GM23338 (cell line): ENCODE results near the gene MINDY4. TPM values are rescaled to one million over a fixed set of nuclear protein-coding genes. Genes with fewer than 3 reads are reported as not detected.

Source experiments
- CREB1 ChIP-seq: fragments of 250-450 bp; sonication (Bioruptor Pico); IDR thresholded peaks from 2 replicates; pipeline ENCODE4 v1.5.0; 2020; ENCODE audit warnings: low read depth, mild to moderate bottlenecking, moderate library complexity
- EZH2 ChIP-seq: fragments of 200-600 bp; sonication (generic); IDR thresholded peaks from one replicate; pipeline ENCODE4 v1.8.0; 2017; ENCODE audit warnings: antibody characterized with exemption, mild to moderate bottlenecking, low read depth; ENCODE audit not compliant: unreplicated experiment
- POLR2AphosphoS5 ChIP-seq: IDR thresholded peaks from 2 replicates; pipeline ENCODE4 v1.6.1; 2016; ENCODE audit warnings: antibody characterized with exemption, low read depth
- STAT1 ChIP-seq: IDR thresholded peaks from one replicate; pipeline ENCODE4 v1.6.1; 2016; ENCODE audit warnings: antibody characterized with exemption; ENCODE audit not compliant: unreplicated experiment
- ZNF331 ChIP-seq: fragments of 250-450 bp; sonication (Bioruptor Pico); IDR thresholded peaks from 2 replicates; pipeline ENCODE4 v1.5.0; 2020; ENCODE audit warnings: low read depth, mild to moderate bottlenecking, moderate library complexity
- polyA plus RNA-seq: library from polyadenylated mRNA; unstranded; fragments of >200 nt; fragmentation: Nextera tagmentation; extraction: Ambion mirVana; gene quantifications from 2 replicates; pipeline ENCODE4 v1.2.1, GENCODE V29; 2016
- total RNA-seq: library from RNA; depleted of rRNA; stranded (reverse); fragments of >200 nt; shearing (Covaris generic); gene quantifications from 2 replicates; pipeline ENCODE4 v1.2.3, GENCODE V29; 2014
- TF ChIP-seq, protein P1 (sequence below): fragments of 250-450 bp; sonication (Bioruptor Pico); IDR thresholded peaks from 2 replicates; pipeline ENCODE4 v1.5.0; 2020; ENCODE audit warnings: mild to moderate bottlenecking, moderate library complexity
- TF ChIP-seq, protein P2 (sequence below): IDR thresholded peaks from 2 replicates; pipeline ENCODE4 v1.6.1; 2016; ENCODE audit warnings: antibody characterized with exemption
- TF ChIP-seq, protein P3 (sequence below), 2 experiments: fragments of 200-600 bp in 1 of 2; sonication (generic) in 1 of 2; conservative IDR thresholded peaks; 2 replicates each; pipeline versions ENCODE4 v1.5.1 to v1.6.1; 2016 to 2017; ENCODE audit warnings: antibody characterized with exemption in 2 of 2, low read depth in 2 of 2, mild to moderate bottlenecking in 2 of 2, moderate library complexity in 1 of 2

MINDY4 gene
- total and polyA plus RNA-seq, 2 experiments from 2014 or later: 1.7 to 4.4 TPM

DNA sequence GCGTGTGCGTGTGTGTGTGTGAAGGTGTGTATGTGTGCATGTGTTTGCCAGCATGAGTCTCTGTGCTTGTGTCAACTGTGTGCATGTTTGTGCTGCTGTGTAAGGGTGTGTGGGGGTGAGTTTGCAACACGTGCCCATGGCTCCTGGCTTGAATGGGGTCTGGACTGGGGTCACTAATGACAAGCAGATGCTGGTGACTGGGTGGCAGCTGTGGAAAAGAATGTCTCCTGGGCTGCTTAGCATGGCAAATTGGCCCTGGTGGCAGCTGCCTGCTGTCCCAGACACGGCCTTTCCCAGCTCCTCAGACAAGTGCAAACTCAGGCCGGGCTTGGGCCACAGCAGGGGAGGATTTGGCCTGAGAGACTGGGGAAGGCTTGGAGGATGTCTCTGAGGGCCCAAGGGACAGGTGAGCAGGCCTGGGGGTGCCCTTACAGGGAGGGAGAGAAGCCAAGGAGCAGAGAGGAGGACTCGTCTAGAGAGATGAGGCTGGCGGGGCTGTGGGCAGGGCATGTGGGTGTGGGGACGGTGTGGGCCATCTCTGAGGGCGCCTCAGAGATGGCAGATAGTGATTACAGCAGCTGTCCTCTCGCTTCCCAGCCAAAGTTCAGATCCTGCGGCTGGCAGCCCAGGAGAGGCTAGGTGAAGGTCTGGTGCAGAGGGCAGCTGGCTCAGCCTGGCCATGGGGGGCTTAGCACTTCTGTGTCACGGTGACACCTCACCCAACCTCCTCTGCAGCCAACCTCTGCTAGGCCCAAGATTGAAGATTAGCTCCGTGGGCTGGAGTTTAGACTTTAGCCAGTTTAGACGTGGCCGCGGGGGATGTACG, 142.0 kb downstream of the MINDY4 start (continued):
- TF ChIP-seq, protein P1, sequence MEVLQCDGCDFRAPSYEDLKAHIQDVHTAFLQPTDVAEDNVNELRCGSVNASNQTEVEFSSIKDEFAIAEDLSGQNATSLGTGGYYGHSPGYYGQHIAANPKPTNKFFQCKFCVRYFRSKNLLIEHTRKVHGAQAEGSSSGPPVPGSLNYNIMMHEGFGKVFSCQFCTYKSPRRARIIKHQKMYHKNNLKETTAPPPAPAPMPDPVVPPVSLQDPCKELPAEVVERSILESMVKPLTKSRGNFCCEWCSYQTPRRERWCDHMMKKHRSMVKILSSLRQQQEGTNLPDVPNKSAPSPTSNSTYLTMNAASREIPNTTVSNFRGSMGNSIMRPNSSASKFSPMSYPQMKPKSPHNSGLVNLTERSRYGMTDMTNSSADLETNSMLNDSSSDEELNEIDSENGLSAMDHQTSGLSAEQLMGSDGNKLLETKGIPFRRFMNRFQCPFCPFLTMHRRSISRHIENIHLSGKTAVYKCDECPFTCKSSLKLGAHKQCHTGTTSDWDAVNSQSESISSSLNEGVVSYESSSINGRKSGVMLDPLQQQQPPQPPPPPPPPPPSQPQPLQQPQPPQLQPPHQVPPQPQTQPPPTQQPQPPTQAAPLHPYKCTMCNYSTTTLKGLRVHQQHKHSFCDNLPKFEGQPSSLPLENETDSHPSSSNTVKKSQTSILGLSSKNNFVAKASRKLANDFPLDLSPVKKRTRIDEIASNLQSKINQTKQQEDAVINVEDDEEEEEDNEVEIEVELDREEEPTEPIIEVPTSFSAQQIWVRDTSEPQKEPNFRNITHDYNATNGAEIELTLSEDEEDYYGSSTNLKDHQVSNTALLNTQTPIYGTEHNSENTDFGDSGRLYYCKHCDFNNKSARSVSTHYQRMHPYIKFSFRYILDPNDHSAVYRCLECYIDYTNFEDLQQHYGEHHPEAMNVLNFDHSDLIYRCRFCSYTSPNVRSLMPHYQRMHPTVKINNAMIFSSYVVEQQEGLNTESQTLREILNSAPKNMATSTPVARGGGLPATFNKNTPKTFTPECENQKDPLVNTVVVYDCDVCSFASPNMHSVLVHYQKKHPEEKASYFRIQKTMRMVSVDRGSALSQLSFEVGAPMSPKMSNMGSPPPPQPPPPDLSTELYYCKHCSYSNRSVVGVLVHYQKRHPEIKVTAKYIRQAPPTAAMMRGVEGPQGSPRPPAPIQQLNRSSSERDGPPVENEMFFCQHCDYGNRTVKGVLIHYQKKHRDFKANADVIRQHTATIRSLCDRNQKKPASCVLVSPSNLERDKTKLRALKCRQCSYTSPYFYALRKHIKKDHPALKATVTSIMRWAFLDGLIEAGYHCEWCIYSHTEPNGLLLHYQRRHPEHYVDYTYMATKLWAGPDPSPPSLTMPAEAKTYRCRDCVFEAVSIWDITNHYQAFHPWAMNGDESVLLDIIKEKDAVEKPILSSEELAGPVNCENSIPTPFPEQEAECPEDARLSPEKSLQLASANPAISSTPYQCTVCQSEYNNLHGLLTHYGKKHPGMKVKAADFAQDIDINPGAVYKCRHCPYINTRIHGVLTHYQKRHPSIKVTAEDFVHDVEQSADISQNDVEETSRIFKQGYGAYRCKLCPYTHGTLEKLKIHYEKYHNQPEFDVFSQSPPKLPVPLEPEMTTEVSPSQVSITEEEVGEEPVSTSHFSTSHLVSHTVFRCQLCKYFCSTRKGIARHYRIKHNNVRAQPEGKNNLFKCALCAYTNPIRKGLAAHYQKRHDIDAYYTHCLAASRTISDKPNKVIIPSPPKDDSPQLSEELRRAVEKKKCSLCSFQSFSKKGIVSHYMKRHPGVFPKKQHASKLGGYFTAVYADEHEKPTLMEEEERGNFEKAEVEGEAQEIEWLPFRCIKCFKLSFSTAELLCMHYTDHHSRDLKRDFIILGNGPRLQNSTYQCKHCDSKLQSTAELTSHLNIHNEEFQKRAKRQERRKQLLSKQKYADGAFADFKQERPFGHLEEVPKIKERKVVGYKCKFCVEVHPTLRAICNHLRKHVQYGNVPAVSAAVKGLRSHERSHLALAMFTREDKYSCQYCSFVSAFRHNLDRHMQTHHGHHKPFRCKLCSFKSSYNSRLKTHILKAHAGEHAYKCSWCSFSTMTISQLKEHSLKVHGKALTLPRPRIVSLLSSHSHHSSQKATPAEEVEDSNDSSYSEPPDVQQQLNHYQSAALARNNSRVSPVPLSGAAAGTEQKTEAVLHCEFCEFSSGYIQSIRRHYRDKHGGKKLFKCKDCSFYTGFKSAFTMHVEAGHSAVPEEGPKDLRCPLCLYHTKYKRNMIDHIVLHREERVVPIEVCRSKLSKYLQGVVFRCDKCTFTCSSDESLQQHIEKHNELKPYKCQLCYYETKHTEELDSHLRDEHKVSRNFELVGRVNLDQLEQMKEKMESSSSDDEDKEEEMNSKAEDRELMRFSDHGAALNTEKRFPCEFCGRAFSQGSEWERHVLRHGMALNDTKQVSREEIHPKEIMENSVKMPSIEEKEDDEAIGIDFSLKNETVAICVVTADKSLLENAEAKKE (CRISPR knock-in tag): no peak
- TF ChIP-seq, protein P2, sequence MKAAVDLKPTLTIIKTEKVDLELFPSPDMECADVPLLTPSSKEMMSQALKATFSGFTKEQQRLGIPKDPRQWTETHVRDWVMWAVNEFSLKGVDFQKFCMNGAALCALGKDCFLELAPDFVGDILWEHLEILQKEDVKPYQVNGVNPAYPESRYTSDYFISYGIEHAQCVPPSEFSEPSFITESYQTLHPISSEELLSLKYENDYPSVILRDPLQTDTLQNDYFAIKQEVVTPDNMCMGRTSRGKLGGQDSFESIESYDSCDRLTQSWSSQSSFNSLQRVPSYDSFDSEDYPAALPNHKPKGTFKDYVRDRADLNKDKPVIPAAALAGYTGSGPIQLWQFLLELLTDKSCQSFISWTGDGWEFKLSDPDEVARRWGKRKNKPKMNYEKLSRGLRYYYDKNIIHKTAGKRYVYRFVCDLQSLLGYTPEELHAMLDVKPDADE: no peak
- TF ChIP-seq, protein P3, sequence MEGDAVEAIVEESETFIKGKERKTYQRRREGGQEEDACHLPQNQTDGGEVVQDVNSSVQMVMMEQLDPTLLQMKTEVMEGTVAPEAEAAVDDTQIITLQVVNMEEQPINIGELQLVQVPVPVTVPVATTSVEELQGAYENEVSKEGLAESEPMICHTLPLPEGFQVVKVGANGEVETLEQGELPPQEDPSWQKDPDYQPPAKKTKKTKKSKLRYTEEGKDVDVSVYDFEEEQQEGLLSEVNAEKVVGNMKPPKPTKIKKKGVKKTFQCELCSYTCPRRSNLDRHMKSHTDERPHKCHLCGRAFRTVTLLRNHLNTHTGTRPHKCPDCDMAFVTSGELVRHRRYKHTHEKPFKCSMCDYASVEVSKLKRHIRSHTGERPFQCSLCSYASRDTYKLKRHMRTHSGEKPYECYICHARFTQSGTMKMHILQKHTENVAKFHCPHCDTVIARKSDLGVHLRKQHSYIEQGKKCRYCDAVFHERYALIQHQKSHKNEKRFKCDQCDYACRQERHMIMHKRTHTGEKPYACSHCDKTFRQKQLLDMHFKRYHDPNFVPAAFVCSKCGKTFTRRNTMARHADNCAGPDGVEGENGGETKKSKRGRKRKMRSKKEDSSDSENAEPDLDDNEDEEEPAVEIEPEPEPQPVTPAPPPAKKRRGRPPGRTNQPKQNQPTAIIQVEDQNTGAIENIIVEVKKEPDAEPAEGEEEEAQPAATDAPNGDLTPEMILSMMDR (conservative IDR thresholded peaks at IDR 0.05; ENCODE audit: low read depth in 2 of 2): no peak
- TF ChIP-seq CREB1 (CRISPR knock-in tag) (no peak), POLR2AphosphoS5 (no peak), ZNF331 (CRISPR knock-in tag) (no peak), EZH2 (no peak), STAT1 (no peak)
